Measurements from ENCODE around the gene NAP1L3. TPM values are rescaled to one million over a fixed set of nuclear protein-coding genes. Genes with fewer than 3 reads are reported as not detected.

NAP1L3 gene
- total RNA-seq, 2 donors from 2014 or later, result 0.33 to 0.78 TPM

- no peak for DNase-seq
- 0 to 3% methylated on average over 11 of the region's 11 CpGs for WGBS, 2 donors
- Histone ChIP-seq H3K27ac (peak within 1 kb of the TSS in 2 of 4 donors; percentile 28 to 34), H3K27me3 (no peaks in the 10 kb centered on the region), H3K36me3 (replicated peaks in 1 of 2; ENCODE audit: insufficient read depth in 1 of 2, low read depth in 2 of 2) (no peaks in the 10 kb centered on the region), H3K4me1 (no peaks in the 10 kb centered on the region), H3K9me3 (no peaks in the 10 kb centered on the region), H3K4me3 (peak within 1 kb of the TSS in 1 of 2 donors; percentile 48)
- intact Hi-C loops (cut with DNase I), result no loop called here
- ATAC-seq, result peak; percentile 58
- TF ChIP-seq CTCF (IDR thresholded peaks at IDR 0.05), result no peak
- TF ChIP-seq POLR2A (IDR thresholded peaks at IDR 0.05), result no peak
Measured at GRCh38 chrX:93673869-93674271, 492 bp upstream of the NAP1L3 start, which contains the start of gene FAM133A. Gene FAM133A (plus strand): TSS chrX:93674206. CDS start chrX:93709420, 35,214 bp downstream.

GRCh38 chrX:93660575-93660974 is 12.8 kb downstream of the NAP1L3 start:
- ATAC-seq (no peak), DNase-seq (no peak)
- H3K4me3 ChIP-seq, result no peak overlapping the region
- no peaks in the 10 kb centered on the region for H3K27me3 ChIP-seq
- intact Hi-C loops (cut with DNase I), result no loop called here
- TF ChIP-seq POLR2A (IDR thresholded peaks at IDR 0.05), result no peak
- no peak for TF ChIP-seq CTCF (IDR thresholded peaks at IDR 0.05)
- no peaks in the 10 kb centered on the region for H3K9me3 ChIP-seq
- WGBS, 2 donors, result 63 to 79% methylated on average over 3 to 5 of the region's 7 CpGs
- no peaks in the 10 kb centered on the region for H3K36me3 ChIP-seq (replicated peaks in 1 of 2; ENCODE audit: insufficient read depth in 1 of 2, low read depth in 2 of 2)
- no peak overlapping the region for H3K27ac ChIP-seq
- H3K4me1 ChIP-seq, result no peaks in the 10 kb centered on the region

- Histone ChIP-seq H3K4me3 (no peak overlapping the region), H3K27me3 (no peaks in the 10 kb centered on the region), H3K4me1 (no peaks in the 10 kb centered on the region), H3K36me3 (replicated peaks in 1 of 2; ENCODE audit: insufficient read depth in 1 of 2, low read depth in 2 of 2) (no peaks in the 10 kb centered on the region), H3K9me3 (no peaks in the 10 kb centered on the region), H3K27ac (no peak overlapping the region)
- DNase-seq (no peak), ATAC-seq (no peak)
- TF ChIP-seq CTCF (IDR thresholded peaks at IDR 0.05) (no peak), POLR2A (IDR thresholded peaks at IDR 0.05) (no peak)
- 56 to 60% methylated on average over 1 of the region's 1 CpG for WGBS, 2 donors
- intact Hi-C loops (cut with DNase I), result no loop called here
Measured at GRCh38 chrX:93649381-93649780, 24.0 kb downstream of the NAP1L3 start.

GRCh38 chrX:93637591-93637990 is 35.8 kb downstream of the NAP1L3 start:
- Histone ChIP-seq H3K36me3 (replicated peaks in 1 of 2; ENCODE audit: insufficient read depth in 1 of 2, low read depth in 2 of 2) (no peaks in the 10 kb centered on the region), H3K4me3 (no peak overlapping the region), H3K27ac (no peak overlapping the region), H3K4me1 (no peaks in the 10 kb centered on the region), H3K9me3 (no peaks in the 10 kb centered on the region), H3K27me3 (no peaks in the 10 kb centered on the region)
- 80 to 88% methylated on average over 1 of the region's 2 CpGs for WGBS, 2 donors
- DNase-seq, result no peak
- ATAC-seq, result no peak
- TF ChIP-seq CTCF (IDR thresholded peaks at IDR 0.05) (no peak), POLR2A (IDR thresholded peaks at IDR 0.05) (no peak)
- intact Hi-C loops (cut with DNase I), result no loop called here

Other genes starting within 250 kb of the NAP1L3 start
- not detected for gene FAM133A, start 628 bp upstream of the NAP1L3 start, total RNA-seq

Data from body of pancreas (tissue), 4 donors.